GM10248 (cell line): ENCODE data around the gene CYLD.

Experiments
- CTCF ChIA-PET: fragments of 300-600 bp; sonication (Branson Sonifier 250); formaldehyde crosslinking; extraction: SDS; loops from one replicate; lab custom pipeline; 2021; ENCODE audit warnings: antibody characterized with exemption; lab: Yijun Ruan, JAX
- POLR2A ChIA-PET: fragments of 350-650 bp; sonication (Branson Sonifier 250); formaldehyde crosslinking; extraction: SDS; loops from one replicate; lab custom pipeline; 2020; ENCODE audit warnings: antibody characterized with exemption; lab: Yijun Ruan, JAX
- DNase-seq: peaks from one replicate; pipeline ENCODE4 v3.0.0; 2012; ENCODE audit errors: extremely low spot score
- CTCF ChIP-seq: IDR thresholded peaks from 2 replicates; pipeline ENCODE4 v1.5.1; 2012; ENCODE audit warnings: mild to moderate bottlenecking, low read depth; ENCODE audit errors: extremely low read depth, missing control alignments, control extremely low read depth

Gene CYLD

GRCh38 chr16:50696126-50696525 is 45.8 kb upstream of the CYLD start:
- TF ChIP-seq CTCF: no peak
- no peak for DNase-seq
- POLR2A ChIA-PET: interaction anchor here (1.6 kb wide), 1 partner anchor 9 kb away, joined by 6 read pairs; no protein-coding TSS in a partner anchor
- CTCF ChIA-PET: interaction anchor here (0.9 to 3.9 kb wide), 11 partner anchors 10 to 111 kb away, joined by 3 to 22 read pairs (median 4); no protein-coding TSS in a partner anchor

- no peak for TF ChIP-seq CTCF
- ChIA-PET CTCF (interaction anchor here (0.9 to 3.9 kb wide), 13 partner anchors 10 to 370 kb away, joined by 3 to 22 read pairs (median 4); no protein-coding TSS in a partner anchor), POLR2A (interaction anchor here (0.6 to 1.6 kb wide), 3 partner anchors 10 to 48 kb away, joined by 5 to 8 read pairs (median 6); partner anchors contain the start of gene CYLD)
- peak; percentile 85 for DNase-seq
Observed at GRCh38 chr16:50696575-50697420, 45.1 kb upstream of the CYLD start.

- TF ChIP-seq CTCF: no peak
- CTCF ChIA-PET: interaction anchor here (1.1 to 3.9 kb wide), 7 partner anchors 11 to 370 kb away, joined by 3 to 22 read pairs (median 4); partner anchors contain the start of gene SNX20
- POLR2A ChIA-PET: interaction anchor here (1.2 to 1.6 kb wide), 2 partner anchors 10 to 44 kb away, joined by 5 to 6 read pairs; partner anchors contain the start of gene CYLD
- DNase-seq: no peak
Observed at GRCh38 chr16:50697421-50697715, 44.5 kb upstream of the CYLD start.

- CTCF ChIA-PET: interaction anchor here (0.8 to 3.9 kb wide), 10 partner anchors 11 to 371 kb away, joined by 3 to 22 read pairs (median 4); partner anchors contain the start of gene SNX20
- TF ChIP-seq CTCF: no peak
- peak; percentile 70 for DNase-seq
- POLR2A ChIA-PET: interaction anchor here (0.6 kb wide), 1 partner anchor 43 kb away, joined by 5 read pairs; the partner anchor contains the start of gene CYLD
Observed at GRCh38 chr16:50697881-50698767, 43.8 kb upstream of the CYLD start.

- CTCF ChIA-PET: interaction anchor here (0.8 to 2.1 kb wide), 10 partner anchors 9 to 107 kb away, joined by 3 to 5 read pairs (median 3); partner anchors contain the start of gene SNX20
- no peak for TF ChIP-seq CTCF
- no peak for DNase-seq
- POLR2A ChIA-PET: no interaction called here
Observed at GRCh38 chr16:50699326-50700159, 42.3 kb upstream of the CYLD start.
